ENCODE measurements around the gene TLR1.

TLR1 gene

GRCh38 chr4:38787693-38788092 is 16.9 kb downstream of the TLR1 start:
- ATAC-seq, result no peak
- TF ChIP-seq ZNF565 (CRISPR knock-in tag; conservative IDR thresholded peaks at IDR 0.05; ENCODE audit: low read depth) (no peak), ESRRG (CRISPR knock-in tag; IDR thresholded peaks at IDR 0.05) (no peak)

- no peak for TF ChIP-seq TSHZ2 (CRISPR knock-in tag; IDR thresholded peaks at IDR 0.05)
- TF ChIP-seq, protein P1, sequence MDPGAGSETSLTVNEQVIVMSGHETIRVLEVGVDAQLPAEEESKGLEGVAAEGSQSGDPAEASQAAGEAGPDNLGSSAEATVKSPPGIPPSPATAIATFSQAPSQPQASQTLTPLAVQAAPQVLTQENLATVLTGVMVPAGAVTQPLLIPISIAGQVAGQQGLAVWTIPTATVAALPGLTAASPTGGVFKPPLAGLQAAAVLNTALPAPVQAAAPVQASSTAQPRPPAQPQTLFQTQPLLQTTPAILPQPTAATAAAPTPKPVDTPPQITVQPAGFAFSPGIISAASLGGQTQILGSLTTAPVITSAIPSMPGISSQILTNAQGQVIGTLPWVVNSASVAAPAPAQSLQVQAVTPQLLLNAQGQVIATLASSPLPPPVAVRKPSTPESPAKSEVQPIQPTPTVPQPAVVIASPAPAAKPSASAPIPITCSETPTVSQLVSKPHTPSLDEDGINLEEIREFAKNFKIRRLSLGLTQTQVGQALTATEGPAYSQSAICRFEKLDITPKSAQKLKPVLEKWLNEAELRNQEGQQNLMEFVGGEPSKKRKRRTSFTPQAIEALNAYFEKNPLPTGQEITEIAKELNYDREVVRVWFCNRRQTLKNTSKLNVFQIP (CRISPR knock-in tag; IDR thresholded peaks at IDR 0.05; ENCODE audit: borderline replicate concordance, low read depth), result no peak
- TF ChIP-seq ZNF70 (CRISPR knock-in tag; IDR thresholded peaks at IDR 0.05), result no peak
- TF ChIP-seq ZNF8 (CRISPR knock-in tag; IDR thresholded peaks at IDR 0.05), result no peak
- TF ChIP-seq ZFP30 (CRISPR knock-in tag; IDR thresholded peaks at IDR 0.05), result no peak
- TF ChIP-seq TOX (CRISPR knock-in tag; IDR thresholded peaks at IDR 0.05; ENCODE audit: borderline replicate concordance), result no peak
- no peak for TF ChIP-seq ZC3H10 (CRISPR knock-in tag; IDR thresholded peaks at IDR 0.05)
- no peak for TF ChIP-seq CSDC2 (CRISPR knock-in tag; IDR thresholded peaks at IDR 0.05)
- TF ChIP-seq ARNTL (CRISPR knock-in tag; IDR thresholded peaks at IDR 0.05; ENCODE audit: borderline replicate concordance, low read depth), result no peak
- no peak for TF ChIP-seq ESRRG (CRISPR knock-in tag; IDR thresholded peaks at IDR 0.05)
- no peak for TF ChIP-seq OSR1 (CRISPR knock-in tag; IDR thresholded peaks at IDR 0.05)
- TF ChIP-seq, protein P2, sequence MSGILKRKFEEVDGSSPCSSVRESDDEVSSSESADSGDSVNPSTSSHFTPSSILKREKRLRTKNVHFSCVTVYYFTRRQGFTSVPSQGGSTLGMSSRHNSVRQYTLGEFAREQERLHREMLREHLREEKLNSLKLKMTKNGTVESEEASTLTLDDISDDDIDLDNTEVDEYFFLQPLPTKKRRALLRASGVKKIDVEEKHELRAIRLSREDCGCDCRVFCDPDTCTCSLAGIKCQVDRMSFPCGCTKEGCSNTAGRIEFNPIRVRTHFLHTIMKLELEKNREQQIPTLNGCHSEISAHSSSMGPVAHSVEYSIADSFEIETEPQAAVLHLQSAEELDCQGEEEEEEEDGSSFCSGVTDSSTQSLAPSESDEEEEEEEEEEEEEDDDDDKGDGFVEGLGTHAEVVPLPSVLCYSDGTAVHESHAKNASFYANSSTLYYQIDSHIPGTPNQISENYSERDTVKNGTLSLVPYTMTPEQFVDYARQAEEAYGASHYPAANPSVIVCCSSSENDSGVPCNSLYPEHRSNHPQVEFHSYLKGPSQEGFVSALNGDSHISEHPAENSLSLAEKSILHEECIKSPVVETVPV (CRISPR knock-in tag; IDR thresholded peaks at IDR 0.05), result no peak
- no peak for TF ChIP-seq ISL1 (CRISPR knock-in tag; IDR thresholded peaks at IDR 0.05)
- no peak for TF ChIP-seq CREB5 (CRISPR knock-in tag; IDR thresholded peaks at IDR 0.05; ENCODE audit: low read depth)
- TF ChIP-seq SNAI2 (CRISPR knock-in tag; IDR thresholded peaks at IDR 0.05), result no peak
- ATAC-seq, result no peak
These were observed 18.6 kb downstream of the TLR1 start for GRCh38 chr4:38785901-38786402.

- TF ChIP-seq ZFP30 (CRISPR knock-in tag; IDR thresholded peaks at IDR 0.05) (no peak), BACH2 (CRISPR knock-in tag; IDR thresholded peaks at IDR 0.05; ENCODE audit: borderline replicate concordance) (no peak), ZFP3 (CRISPR knock-in tag; IDR thresholded peaks at IDR 0.05) (no peak), ZNF70 (CRISPR knock-in tag; IDR thresholded peaks at IDR 0.05) (no peak), SNAI2 (CRISPR knock-in tag; IDR thresholded peaks at IDR 0.05) (no peak)
- ATAC-seq, result no peak
These were observed 19.4 kb downstream of the TLR1 start for GRCh38 chr4:38785041-38785790.

DNA sequence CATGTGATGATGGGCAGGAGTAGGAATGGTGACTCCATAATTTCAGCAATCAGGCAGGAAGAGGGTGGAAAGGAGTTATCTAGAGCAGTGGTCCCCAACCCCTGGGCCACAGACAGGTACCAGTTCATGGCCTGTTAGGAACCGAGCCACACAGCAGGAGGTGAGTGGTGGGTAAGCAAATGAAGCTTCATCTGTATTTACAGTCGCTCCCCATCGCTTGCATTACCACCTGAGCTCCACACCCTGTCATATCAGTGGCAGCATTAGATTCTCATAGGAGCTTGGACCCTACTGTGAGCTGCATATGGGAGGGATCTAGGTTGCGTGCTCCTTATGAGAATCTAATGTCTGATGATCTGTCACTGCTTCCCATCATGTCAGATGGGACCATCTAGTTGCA is 20.4 kb downstream of the TLR1 start:
- no peak for TF ChIP-seq ZNF70 (CRISPR knock-in tag; IDR thresholded peaks at IDR 0.05)
- ATAC-seq, result no peak

DNA sequence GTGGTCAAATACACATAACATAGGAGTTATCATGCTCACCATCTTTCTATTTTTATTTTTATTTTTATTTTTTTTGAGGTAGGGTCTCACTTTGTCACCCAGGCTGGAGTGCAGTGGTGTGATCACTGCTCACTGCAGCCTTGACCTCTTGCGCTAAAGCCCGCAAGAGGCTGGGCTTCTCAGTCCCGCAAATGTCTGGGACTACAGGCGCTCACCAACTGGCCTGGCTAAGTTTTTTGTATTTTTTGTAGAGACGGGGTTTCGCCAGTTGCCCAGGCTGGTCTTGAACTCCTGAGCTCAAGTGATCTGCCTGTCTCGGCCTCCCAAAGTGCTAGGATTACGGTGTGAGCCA is 21.5 kb downstream of the TLR1 start:
- no peak for TF ChIP-seq CREB5 (CRISPR knock-in tag; IDR thresholded peaks at IDR 0.05; ENCODE audit: low read depth)
- no peak for TF ChIP-seq ZNF8 (CRISPR knock-in tag; IDR thresholded peaks at IDR 0.05)
- no peak for TF ChIP-seq OSR1 (CRISPR knock-in tag; IDR thresholded peaks at IDR 0.05)
- TF ChIP-seq TOX (CRISPR knock-in tag; IDR thresholded peaks at IDR 0.05; ENCODE audit: borderline replicate concordance), result no peak
- TF ChIP-seq, protein P1 (CRISPR knock-in tag; IDR thresholded peaks at IDR 0.05; ENCODE audit: borderline replicate concordance, low read depth), result no peak
- no peak for ATAC-seq

Data from SK-N-SH treated with all-trans-retinoic acid at 6 μM for 48 hours (cell line).